Fibroblast of the aortic adventitia (primary cell): Measurements from ENCODE around the gene CLRN3. TPM values are rescaled to one million over a fixed set of nuclear protein-coding genes. Genes with fewer than 3 reads are reported as not detected.

ENCODE experiments used
- DNase-seq: peaks from one replicate; pipeline ENCODE4 v3.0.0-alpha.2; 2010; ENCODE audit warnings: low read depth
- H3K4me3 ChIP-seq: 2 replicates; pipeline ENCODE4 v1.5.1; 2011; ENCODE audit warnings: low read depth, mild to moderate bottlenecking, control low read depth, low read length, moderate library complexity
- CTCF ChIP-seq: IDR thresholded peaks from 2 replicates; pipeline ENCODE4 v1.5.1; 2011; ENCODE audit warnings: mild to moderate bottlenecking, low read length, control low read depth, inconsistent platforms; ENCODE audit not compliant: insufficient read depth
- total RNA-seq: library from RNA; depleted of rRNA; stranded (reverse); fragments of >200 nt; gene quantifications from 2 replicates; pipeline ENCODE4 v1.2.3, GENCODE V29; 2012; ENCODE audit warnings: low replicate concordance

CLRN3 gene
- total RNA-seq, 1 donor: not detected

- DNase-seq: no peak
These were observed 32.1 kb downstream of the CLRN3 start for GRCh38 chr10:127860592-127860991.

GRCh38 chr10:127855976-127856375 lies 36.8 kb downstream of the CLRN3 start:
- no peak for TF ChIP-seq CTCF
- no peak for DNase-seq

More at GRCh38 chr10:127860592-127860991, 32.1 kb downstream of the CLRN3 start:
- no peak overlapping the region for H3K4me3 ChIP-seq
- no peak for TF ChIP-seq CTCF

GRCh38 chr10:127855591-127855881 lies 37.2 kb downstream of the CLRN3 start:
- no peak for TF ChIP-seq CTCF
- no peak for DNase-seq

More at GRCh38 chr10:127855976-127856375, 36.8 kb downstream of the CLRN3 start:
- no peak overlapping the region for H3K4me3 ChIP-seq

GRCh38 chr10:127854769-127855590 lies 37.8 kb downstream of the CLRN3 start:
- DNase-seq: no peak
- H3K4me3 ChIP-seq: no peak overlapping the region
- TF ChIP-seq CTCF: no peak

More at GRCh38 chr10:127855591-127855881, 37.2 kb downstream of the CLRN3 start:
- H3K4me3 ChIP-seq: no peak overlapping the region

GRCh38 chr10:127853868-127854768 lies 38.6 kb downstream of the CLRN3 start:
- no peak overlapping the region for H3K4me3 ChIP-seq
- peak; percentile 72 for TF ChIP-seq CTCF
- peak; percentile 62 for DNase-seq

- no peak overlapping the region for H3K4me3 ChIP-seq
- no peak for DNase-seq
- no peak for TF ChIP-seq CTCF
These were observed 40.3 kb downstream of the CLRN3 start for GRCh38 chr10:127852456-127852855.
